Adrenal gland (tissue), 12 donors: Measurements from ENCODE around the gene ZFP37. TPM values are rescaled to one million over a fixed set of nuclear protein-coding genes. Genes with fewer than 3 reads are reported as not detected.
"Not testable (repeated sequence)": the region's sequence is repeated elsewhere in the genome, so short reads cannot be mapped to it uniquely, and the experiment has no call there.

Experiments
- DNase-seq, 7 donors: peaks; one replicate each; pipeline ENCODE4 v3.0.0-alpha.2; 2019 to 2020
- H3K27ac ChIP-seq, 5 donors: fragments of 200-600 bp; sonication (generic) in 4 of 5; 1 replicate in 3 of 5; 2 replicates in 2 of 5; pipeline versions ENCODE4 v1.5.1 to v1.8.0; 2016 to 2020; ENCODE audit warnings: mild to moderate bottlenecking in 1 of 5
- H3K27me3 ChIP-seq: fragments of 200-600 bp; 2 replicates; pipeline ENCODE4 v1.8.0; 2021
- H3K36me3 ChIP-seq, 2 donors: fragments of 200-600 bp; replicated peaks in 1 of 2; 1 replicate in 1 of 2; 2 replicates in 1 of 2; pipeline versions ENCODE4 v1.5.1 to v1.8.0; 2018 to 2022
- H3K4me1 ChIP-seq, 2 donors: fragments of 200-600 bp; replicated peaks in 1 of 2; 1 replicate in 1 of 2; 2 replicates in 1 of 2; pipeline versions ENCODE4 v1.5.1 to v1.8.0; 2018 to 2021
- H3K4me3 ChIP-seq, 4 donors: fragments of 200-600 bp; sonication (generic) in 3 of 4; one replicate each; pipeline ENCODE4 v1.5.1; 2016 to 2018
- H3K9me3 ChIP-seq, 3 donors: fragments of 200-600 bp; sonication (generic) in 1 of 3; replicated peaks in 1 of 3; 1 replicate in 2 of 3; 2 replicates in 1 of 3; pipeline versions ENCODE4 v1.5.1 to v1.8.0; 2016 to 2021
- CTCF ChIP-seq, 6 experiments: fragments of 450-650 bp in 4 of 6; fragments of 200-600 bp in 2 of 6; sonication (generic) in 1 of 6; IDR thresholded peaks; 1 replicate in 5 of 6; 2 replicates in 1 of 6; pipeline versions ENCODE4 v1.5.1 to v1.8.0; 2016 to 2021; ENCODE audit warnings: antibody characterized with exemption in 6 of 6, mild to moderate bottlenecking in 2 of 6, moderate library complexity in 1 of 6
- POLR2A ChIP-seq, 2 donors: fragments of 450-650 bp; IDR thresholded peaks; one replicate each; pipeline ENCODE4 v1.6.1; 2017; ENCODE audit warnings: antibody characterized with exemption in 2 of 2, mild to moderate bottlenecking in 2 of 2, moderate library complexity in 1 of 2
- WGBS, 4 donors: extraction: QIAGEN DNeasy Blood & Tissue Kit in 2 of 4; methylation state at CpG; one replicate each; pipeline versions ENCODE4 v1.1.5 to v1.1.7; 2013 to 2017; 5-methylcytosine and 5-hydroxymethylcytosine counted together
- intact Hi-C, 2 donors: fragments of 100-400 bp; cut with DNase I; formaldehyde crosslinking; loops; one replicate each; pipeline versions ENCODE4 v1.14.1 to v1.15.0; 2022 to 2023
- polyA plus RNA-seq, 3 donors: library from polyadenylated mRNA; stranded (reverse); fragments of 200-250 nt in 2 of 3; fragments of 350-450 nt in 1 of 3; fragmentation: Illumina TruSeq in 1 of 3; extraction: RNeasy Lipid Tissue Mini Kit (QIAGEN cat#74804) in 1 of 3; gene quantifications; one replicate each; pipeline ENCODE4 v1.2.3, GENCODE V29; 2013 to 2014
- total RNA-seq, 9 donors: library from RNA; depleted of rRNA in 4 of 9; stranded (reverse); fragments of >200 nt in 4 of 9; fragments of 120-200 nt in 1 of 9; fragmentation: NEBNext Ultra II Directional in 1 of 9; extraction: Animal tissue kit (Norgen Biotek cat#: 25700) in 1 of 9; gene quantifications; one replicate each; pipeline versions ENCODE4 v1.1.0 to v1.2.4, GENCODE V29; 2013 to 2023
- donor health status: healthy with polysubstance abuse.
- donor health status: Bipolar disorder and iron deficiency.
- donor health status: DM: yes; HTN: yes; CAD: no.
- donor health status: DM: no; HTN: no; CAD: no.
- donor health status: DM: no; HTN: no; CAD: no.
- donor health status: DM: yes; HTN: yes; CAD: no.

ZFP37 gene
- total and polyA plus RNA-seq, 12 donors, result 0.12 to 4.7 (median 1.8) TPM

- H3K27me3 ChIP-seq, intact Hi-C loops, DNase-seq, H3K4me3 ChIP-seq, H3K27ac ChIP-seq, H3K36me3 ChIP-seq, H3K4me1 ChIP-seq, H3K9me3 ChIP-seq: not testable (repeated sequence)
- 19 to 68% (median 56%) methylated on average over 15 to 43 of the region's 44 CpGs for WGBS, 4 donors
Measured at GRCh38 chr9:113062256-113062931, 5.9 kb upstream of the ZFP37 start.

- intact Hi-C loops, H3K4me1 ChIP-seq, H3K9me3 ChIP-seq, H3K27ac ChIP-seq, H3K4me3 ChIP-seq, H3K27me3 ChIP-seq, H3K36me3 ChIP-seq: not testable (repeated sequence)
- peak in 3 of 7 donors; percentile 13 to 66 (median 31) for DNase-seq
- WGBS, 4 donors, result 7 to 49% (median 37%) methylated on average over 22 to 25 of the region's 33 CpGs
Measured at GRCh38 chr9:113061072-113061850, 4.7 kb upstream of the ZFP37 start.

GRCh38 chr9:113059581-113060284, 3.2 kb upstream of the ZFP37 start:
- H3K27me3 ChIP-seq, H3K4me1 ChIP-seq, intact Hi-C loops, DNase-seq, H3K4me3 ChIP-seq, H3K36me3 ChIP-seq, H3K27ac ChIP-seq, H3K9me3 ChIP-seq: not testable (repeated sequence)
- 3 to 25% (median 16%) methylated on average over 27 to 39 of the region's 61 CpGs for WGBS, 4 donors

GRCh38 chr9:113057193-113057592, 669 bp upstream of the ZFP37 start:
- Histone ChIP-seq H3K9me3 (peaks cover 0 to 5% (median 0%) of the 10 kb centered on the region in 3 donors), H3K27ac (peak overlapping the region in 3 of 5 donors; percentile 1 to 77 (median 52)), H3K4me3 (peak overlapping the region in 2 of 4 donors; percentile 48 to 71), H3K4me1 (no peaks in the 10 kb centered on the region), H3K36me3 (no peaks in the 10 kb centered on the region), H3K27me3 (peaks cover 9% of the 10 kb centered on the region)
- intact Hi-C loops, result no loop called here
- TF ChIP-seq CTCF (IDR thresholded peaks at IDR 0.05) (no peak), POLR2A (IDR thresholded peaks at IDR 0.05) (no peak)
- DNase-seq, result no peak
- 28 to 52% (median 45%) methylated on average over 5 of the region's 5 CpGs for WGBS, 4 donors

GRCh38 chr9:113042884-113043657, 13.5 kb downstream of the ZFP37 start:
- DNase-seq, result no peak
- H3K9me3 ChIP-seq, result peaks cover 0 to 95% (median 67%) of the 10 kb centered on the region in 3 donors
- WGBS, 4 donors, result 89 to 95% (median 92%) methylated on average over 4 of the region's 4 CpGs
- H3K36me3 ChIP-seq, result no peaks in the 10 kb centered on the region
- no peaks in the 10 kb centered on the region for H3K4me1 ChIP-seq
- no peak overlapping the region for H3K4me3 ChIP-seq
- H3K27me3 ChIP-seq, result no peaks in the 10 kb centered on the region
- H3K27ac ChIP-seq, result no peak overlapping the region
- intact Hi-C loops, result no loop called here
- no peak for TF ChIP-seq POLR2A (IDR thresholded peaks at IDR 0.05)
- TF ChIP-seq CTCF (IDR thresholded peaks at IDR 0.05), result no peak
